K562 (cell line): Measurements from ENCODE around the gene NDC1. TPM values are rescaled to one million over a fixed set of nuclear protein-coding genes. Genes with fewer than 3 reads are reported as not detected.

Experiments
- ATAC-seq: fragments of 200-7000 bp; cut with Tn5 transposase; 3 replicates; pipeline ENCODE4 v1.9.1; 2020; ENCODE audit warnings: moderate library complexity
- BruUV-seq: library from RNA; stranded (reverse); fragments of 400-500 nt; replicated peaks from 2 replicates; lab custom pipeline; 2021; lab: Mats Ljungman, UMichigan
- CTCF ChIA-PET: fragments of 300-600 bp; formaldehyde crosslinking; extraction: SDS; loops from one replicate; lab custom pipeline; 2021; ENCODE audit warnings: low intra/inter-chr PET ratio; lab: Yijun Ruan, JAX
- POLR2A ChIA-PET: fragments of 300-600, 350-650 bp; sonication (Branson Sonifier 250); formaldehyde crosslinking; extraction: SDS; loops from one replicate; lab custom pipeline; 2021; ENCODE audit warnings: antibody characterized with exemption, inconsistent platforms; lab: Yijun Ruan, JAX
- DNase-seq, 4 experiments: peaks; one replicate each; pipeline versions ENCODE4 v3.0.0 to v3.0.0-alpha.2; 2011 to 2018; ENCODE audit warnings: low spot score in 3 of 4, mixed read lengths in 3 of 4; ENCODE audit errors: extremely low read depth in 1 of 4
- FAIRE-seq: peaks from 2 replicates; lab custom pipeline; 2011; peaks lifted over from hg19 to GRCh38; lab: Jason Lieb, UNC
- H2AFZ ChIP-seq: 2 replicates; pipeline ENCODE4 v1.6.0; 2011; ENCODE audit warnings: low read depth, low read length, control low read depth, inconsistent platforms
- H3K27ac ChIP-seq: fragments of 200-600 bp; 3 replicates; pipeline ENCODE4 v1.8.0; 2011; ENCODE audit warnings: low read depth, mild to moderate bottlenecking, control low read depth, inconsistent platforms, low read length, moderate library complexity, mixed read lengths; ENCODE audit errors: extremely low read depth
- H3K27me3 ChIP-seq, 2 experiments: fragments of 300-600 bp in 1 of 2; 2 replicates in 1 of 2; 3 replicates in 1 of 2; pipeline versions ENCODE4 v1.6.0 to v1.8.0; 2011; ENCODE audit warnings: inconsistent platforms in 2 of 2, low read length in 2 of 2, mild to moderate bottlenecking in 1 of 2, mixed read lengths in 1 of 2, moderate library complexity in 1 of 2; ENCODE audit not compliant: control insufficient read depth in 2 of 2, insufficient read depth in 2 of 2
- H3K36me3 ChIP-seq: fragments of 300-600 bp; 3 replicates; pipeline ENCODE4 v1.8.0; 2011; ENCODE audit warnings: mild to moderate bottlenecking, low read length, inconsistent platforms; ENCODE audit not compliant: control insufficient read depth, insufficient read depth
- H3K4me1 ChIP-seq, 2 experiments: fragments of 200-600 bp in 1 of 2; replicated peaks in 1 of 2; 2 replicates in 1 of 2; 3 replicates in 1 of 2; pipeline versions ENCODE4 v1.5.1 to v1.8.0; 2011; ENCODE audit warnings: inconsistent platforms in 2 of 2, low read length in 2 of 2, mild to moderate bottlenecking in 1 of 2, mixed read lengths in 1 of 2, moderate library complexity in 1 of 2; ENCODE audit not compliant: control insufficient read depth in 2 of 2, insufficient read depth in 2 of 2
- H3K4me2 ChIP-seq: 2 replicates; pipeline ENCODE4 v1.6.1; 2011; ENCODE audit warnings: low read length, control low read depth, inconsistent platforms, mixed read lengths; ENCODE audit not compliant: insufficient read depth
- H3K4me3 ChIP-seq: fragments of 200-600 bp; sonication (generic), shearing (Covaris generic); 2 replicates; pipeline ENCODE4 v1.5.1; 2016; ENCODE audit warnings: control low read depth, inconsistent platforms
- H3K79me2 ChIP-seq: fragments of 200-600 bp; 3 replicates; pipeline ENCODE4 v1.8.0; 2011; ENCODE audit warnings: low read length, inconsistent platforms; ENCODE audit not compliant: control insufficient read depth, insufficient read depth
- H3K9ac ChIP-seq, 2 experiments: 2 replicates each; pipeline versions ENCODE4 v1.6.0 to v1.6.1; 2011; ENCODE audit warnings: low read depth in 2 of 2, low read length in 2 of 2, control low read depth in 1 of 2, inconsistent platforms in 1 of 2, mild to moderate bottlenecking in 1 of 2, mixed read lengths in 1 of 2; ENCODE audit not compliant: insufficient read depth in 1 of 2
- H3K9me1 ChIP-seq: one replicate; pipeline ENCODE4 v1.6.0; 2011; ENCODE audit warnings: inconsistent platforms, mild to moderate bottlenecking, low read length, moderate library complexity; ENCODE audit not compliant: control insufficient read depth, insufficient read depth
- H3K9me3 ChIP-seq: replicated peaks from 2 replicates; pipeline ENCODE4 v1.5.1; 2011; ENCODE audit warnings: low read depth, low read length, inconsistent platforms; ENCODE audit not compliant: control insufficient read depth, insufficient read depth
- H4K20me1 ChIP-seq: replicated peaks from 2 replicates; pipeline ENCODE4 v1.6.1; 2011; ENCODE audit warnings: low read length, inconsistent platforms, mixed read lengths; ENCODE audit not compliant: control insufficient read depth, insufficient read depth
- HDAC2 ChIP-seq: fragments of 450-650 bp; IDR thresholded peaks from 2 replicates; pipeline ENCODE4 v1.6.1; 2016; ENCODE audit warnings: mild to moderate bottlenecking
- MYC ChIP-seq, 2 experiments: fragments of 250-450 bp in 1 of 2; sonication (Bioruptor Pico) in 1 of 2; IDR thresholded peaks; 2 replicates each; pipeline versions ENCODE4 v1.5.1 to v1.6.1; 2012 to 2021; ENCODE audit warnings: low read depth in 2 of 2, borderline replicate concordance in 1 of 2, improper control_type of control experiment in 1 of 2, low read length in 1 of 2, mild to moderate bottlenecking in 1 of 2, moderate library complexity in 1 of 2
- SRSF3 ChIP-seq: fragments of 200-400 bp; formaldehyde crosslinking; IDR thresholded peaks from 2 replicates; pipeline ENCODE4 v1.6.1; 2016; ENCODE audit warnings: mild to moderate bottlenecking, low read length, moderate library complexity; ENCODE audit not compliant: insufficient read depth
- TAL1 ChIP-seq: fragments of 450-650 bp; IDR thresholded peaks from 2 replicates; pipeline ENCODE4 v1.6.1; 2016; ENCODE audit warnings: mild to moderate bottlenecking
- ZNF280B ChIP-seq: fragments of 250-450 bp; sonication (Bioruptor Pico); IDR thresholded peaks from 2 replicates; pipeline ENCODE4 v1.5.1; 2021; ENCODE audit warnings: mild to moderate bottlenecking
- ZNF395 ChIP-seq: fragments of 200-800 bp; sonication (Bioruptor generic); IDR thresholded peaks from 2 replicates; pipeline ENCODE4 v1.6.1; 2017; ENCODE audit warnings: missing genetic modification characterization, missing compliant biosample characterization
- ZNF707 ChIP-seq: fragments of 250-450 bp; sonication (Bioruptor Pico); conservative IDR thresholded peaks from 2 replicates; pipeline ENCODE4 v1.8.0; 2022; ENCODE audit warnings: inconsistent platforms, mild to moderate bottlenecking, moderate library complexity
- WGBS: fragments of 100-300 bp; shearing (Covaris generic); methylation state at CpG from one replicate; pipeline ENCODE4 v1.1.6; 2016; ENCODE audit warnings: low coverage, mixed read lengths; ENCODE audit not compliant: insufficient coverage; ENCODE audit errors: missing lambda C conversion rate; 5-methylcytosine and 5-hydroxymethylcytosine counted together
- in situ Hi-C: fragments of 300-500 bp; cut with MboI; formaldehyde crosslinking; loops from 4 replicates; pipeline ENCODE4 v1.15.0; 2018; ENCODE audit warnings: inconsistent platforms, mixed read lengths
- intact Hi-C: fragments of 100-400 bp; cut with micrococcal nuclease; formaldehyde crosslinking; loops from 2 replicates; pipeline ENCODE4 v1.14.2; 2022
- polyA plus RNA-seq, 8 experiments: library from polyadenylated mRNA; depleted of rRNA in 4 of 8; stranded (reverse) in 5 of 8; unstranded in 3 of 8; fragments of >200 nt; fragmentation: Nextera tagmentation in 2 of 8; fragmentation: Illumina TruSeq in 1 of 8; extraction: Ambion mirVana in 2 of 8; extraction: Trizol in 1 of 8; gene quantifications; 2 replicates each; pipeline versions ENCODE4 v1.2.1 to v1.2.3, GENCODE V29; 2011 to 2014; ENCODE audit warnings: inconsistent platforms in 1 of 8, missing spikeins in 1 of 8
- total RNA-seq, 7 experiments: library from RNA; depleted of rRNA in 6 of 7; stranded (reverse); fragments of >200 nt in 6 of 7; fragmentation: Illumina TruSeq in 2 of 7; extraction: Trizol in 2 of 7; gene quantifications; 2 replicates each; pipeline versions ENCODE4 v1.2.1 to v1.2.3, GENCODE V29; 2011 to 2021; ENCODE audit warnings: low replicate concordance in 1 of 7
- TF ChIP-seq, protein P1 (sequence below): fragments of 250-450 bp; sonication (Bioruptor Pico); IDR thresholded peaks from 2 replicates; pipeline ENCODE4 v1.4.0; 2020; ENCODE audit warnings: mild to moderate bottlenecking, moderate library complexity
- TF ChIP-seq, protein P2 (sequence below), 2 experiments: fragments of 450-650 bp; formaldehyde crosslinking in 1 of 2; IDR thresholded peaks; 2 replicates each; pipeline versions ENCODE4 v1.4.0 to v1.6.1; 2014 to 2020; ENCODE audit warnings: mild to moderate bottlenecking in 2 of 2, borderline replicate concordance in 1 of 2, low read depth in 1 of 2

The NDC1 gene
- total and polyA plus RNA-seq, 9 of the 15 experiments (the other 6 are each of a cell fraction or from before 2014, with no cell fraction given): 26.9 to 102 (median 64.5) TPM

- CTCF ChIA-PET: no interaction called here
- Histone ChIP-seq H3K27ac (no peak overlapping the region), H3K9me1 (no peaks in the 10 kb centered on the region), H3K4me2 (no peak overlapping the region), H3K36me3 (peaks cover 94% of the 10 kb centered on the region), H3K27me3 (no peaks in the 10 kb centered on the region), H3K9me3 (no peaks in the 10 kb centered on the region), H3K4me3 (no peak overlapping the region), H4K20me1 (0 out of 2 replicates have a peak, but pooled peaks cover 2% of the 10 kb centered on the region), H3K79me2 (no peaks in the 10 kb centered on the region), H3K4me1 (no peaks in the 10 kb centered on the region), H2AFZ (no peak overlapping the region), H3K9ac (no peak overlapping the region)
- FAIRE-seq (peak; percentile 23), DNase-seq (no peak), ATAC-seq (no peak)
- intact Hi-C loops (no loop called here), in situ Hi-C loops (no loop called here)
- POLR2A ChIA-PET: no interaction called here
- WGBS: 89% methylated on average over 1 of the region's 1 CpG
- no TSS peak for BruUV-seq
- TF ChIP-seq ZNF395 (CRISPR knock-in tag): no peak
- no peak for TF ChIP-seq MYC (IDR thresholded peaks at IDR 0.05; ENCODE audit: low read depth, low read length)
- TF ChIP-seq MYC (CRISPR knock-in tag; IDR thresholded peaks at IDR 0.05; ENCODE audit: borderline replicate concordance, low read depth): no peak
- no peak for TF ChIP-seq ZNF280B (CRISPR knock-in tag)
- TF ChIP-seq SRSF3: no peak
- no peak for TF ChIP-seq HDAC2
- TF ChIP-seq ZNF707 (CRISPR knock-in tag): no peak
- TF ChIP-seq, protein P1, sequence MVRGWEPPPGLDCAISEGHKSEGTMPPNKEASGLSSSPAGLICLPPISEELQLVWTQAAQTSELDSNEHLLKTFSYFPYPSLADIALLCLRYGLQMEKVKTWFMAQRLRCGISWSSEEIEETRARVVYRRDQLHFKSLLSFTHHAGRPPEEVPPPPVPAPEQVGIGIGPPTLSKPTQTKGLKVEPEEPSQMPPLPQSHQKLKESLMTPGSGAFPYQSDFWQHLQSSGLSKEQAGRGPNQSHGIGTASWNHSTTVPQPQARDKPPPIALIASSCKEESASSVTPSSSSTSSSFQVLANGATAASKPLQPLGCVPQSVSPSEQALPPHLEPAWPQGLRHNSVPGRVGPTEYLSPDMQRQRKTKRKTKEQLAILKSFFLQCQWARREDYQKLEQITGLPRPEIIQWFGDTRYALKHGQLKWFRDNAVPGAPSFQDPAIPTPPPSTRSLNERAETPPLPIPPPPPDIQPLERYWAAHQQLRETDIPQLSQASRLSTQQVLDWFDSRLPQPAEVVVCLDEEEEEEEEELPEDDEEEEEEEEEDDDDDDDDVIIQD: no peak
- TF ChIP-seq TAL1: no peak
- TF ChIP-seq, protein P2, sequence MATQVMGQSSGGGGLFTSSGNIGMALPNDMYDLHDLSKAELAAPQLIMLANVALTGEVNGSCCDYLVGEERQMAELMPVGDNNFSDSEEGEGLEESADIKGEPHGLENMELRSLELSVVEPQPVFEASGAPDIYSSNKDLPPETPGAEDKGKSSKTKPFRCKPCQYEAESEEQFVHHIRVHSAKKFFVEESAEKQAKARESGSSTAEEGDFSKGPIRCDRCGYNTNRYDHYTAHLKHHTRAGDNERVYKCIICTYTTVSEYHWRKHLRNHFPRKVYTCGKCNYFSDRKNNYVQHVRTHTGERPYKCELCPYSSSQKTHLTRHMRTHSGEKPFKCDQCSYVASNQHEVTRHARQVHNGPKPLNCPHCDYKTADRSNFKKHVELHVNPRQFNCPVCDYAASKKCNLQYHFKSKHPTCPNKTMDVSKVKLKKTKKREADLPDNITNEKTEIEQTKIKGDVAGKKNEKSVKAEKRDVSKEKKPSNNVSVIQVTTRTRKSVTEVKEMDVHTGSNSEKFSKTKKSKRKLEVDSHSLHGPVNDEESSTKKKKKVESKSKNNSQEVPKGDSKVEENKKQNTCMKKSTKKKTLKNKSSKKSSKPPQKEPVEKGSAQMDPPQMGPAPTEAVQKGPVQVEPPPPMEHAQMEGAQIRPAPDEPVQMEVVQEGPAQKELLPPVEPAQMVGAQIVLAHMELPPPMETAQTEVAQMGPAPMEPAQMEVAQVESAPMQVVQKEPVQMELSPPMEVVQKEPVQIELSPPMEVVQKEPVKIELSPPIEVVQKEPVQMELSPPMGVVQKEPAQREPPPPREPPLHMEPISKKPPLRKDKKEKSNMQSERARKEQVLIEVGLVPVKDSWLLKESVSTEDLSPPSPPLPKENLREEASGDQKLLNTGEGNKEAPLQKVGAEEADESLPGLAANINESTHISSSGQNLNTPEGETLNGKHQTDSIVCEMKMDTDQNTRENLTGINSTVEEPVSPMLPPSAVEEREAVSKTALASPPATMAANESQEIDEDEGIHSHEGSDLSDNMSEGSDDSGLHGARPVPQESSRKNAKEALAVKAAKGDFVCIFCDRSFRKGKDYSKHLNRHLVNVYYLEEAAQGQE (IDR thresholded peaks at IDR 0.05; ENCODE audit: borderline replicate concordance): no peak
- TF ChIP-seq, protein P2 (CRISPR knock-in tag; IDR thresholded peaks at IDR 0.05; ENCODE audit: low read depth): no peak
Measured at GRCh38 chr1:53800621-53801020, 37.5 kb downstream of the NDC1 start.
